Bronchial epithelial cell (primary cell): ENCODE data around the gene NOL4L. TPM values are rescaled to one million over a fixed set of nuclear protein-coding genes. Genes with fewer than 3 reads are reported as not detected.

ENCODE experiments used
- DNase-seq: peaks from one replicate; pipeline ENCODE4 v3.0.0-alpha.2; 2010; ENCODE audit warnings: low read depth
- FAIRE-seq: peaks from 2 replicates; lab custom pipeline; 2011; peaks lifted over from hg19 to GRCh38; lab: Jason Lieb, UNC
- H3K27me3 ChIP-seq: 2 replicates; pipeline ENCODE4 v1.5.1; 2011; ENCODE audit warnings: low read length; ENCODE audit not compliant: control insufficient read depth, insufficient read depth
- H3K36me3 ChIP-seq: 2 replicates; pipeline ENCODE4 v1.5.1; 2011; ENCODE audit warnings: low read length; ENCODE audit not compliant: control insufficient read depth, insufficient read depth
- H3K4me3 ChIP-seq: 2 replicates; pipeline ENCODE4 v1.5.1; 2011; ENCODE audit warnings: mild to moderate bottlenecking, low read depth, low read length, control low read depth
- CTCF ChIP-seq: IDR thresholded peaks from 2 replicates; pipeline ENCODE4 v1.5.1; 2011; ENCODE audit warnings: mild to moderate bottlenecking, moderate library complexity, low read length, control low read depth, inconsistent platforms; ENCODE audit not compliant: insufficient read depth, severe bottlenecking
- total RNA-seq: library from RNA; depleted of rRNA; stranded (reverse); fragments of >200 nt; gene quantifications from 2 replicates; pipeline ENCODE4 v1.2.1, GENCODE V29; 2014

Gene NOL4L
- total RNA-seq, 1 donor from 2014 or later: 1.8 TPM

DNA sequence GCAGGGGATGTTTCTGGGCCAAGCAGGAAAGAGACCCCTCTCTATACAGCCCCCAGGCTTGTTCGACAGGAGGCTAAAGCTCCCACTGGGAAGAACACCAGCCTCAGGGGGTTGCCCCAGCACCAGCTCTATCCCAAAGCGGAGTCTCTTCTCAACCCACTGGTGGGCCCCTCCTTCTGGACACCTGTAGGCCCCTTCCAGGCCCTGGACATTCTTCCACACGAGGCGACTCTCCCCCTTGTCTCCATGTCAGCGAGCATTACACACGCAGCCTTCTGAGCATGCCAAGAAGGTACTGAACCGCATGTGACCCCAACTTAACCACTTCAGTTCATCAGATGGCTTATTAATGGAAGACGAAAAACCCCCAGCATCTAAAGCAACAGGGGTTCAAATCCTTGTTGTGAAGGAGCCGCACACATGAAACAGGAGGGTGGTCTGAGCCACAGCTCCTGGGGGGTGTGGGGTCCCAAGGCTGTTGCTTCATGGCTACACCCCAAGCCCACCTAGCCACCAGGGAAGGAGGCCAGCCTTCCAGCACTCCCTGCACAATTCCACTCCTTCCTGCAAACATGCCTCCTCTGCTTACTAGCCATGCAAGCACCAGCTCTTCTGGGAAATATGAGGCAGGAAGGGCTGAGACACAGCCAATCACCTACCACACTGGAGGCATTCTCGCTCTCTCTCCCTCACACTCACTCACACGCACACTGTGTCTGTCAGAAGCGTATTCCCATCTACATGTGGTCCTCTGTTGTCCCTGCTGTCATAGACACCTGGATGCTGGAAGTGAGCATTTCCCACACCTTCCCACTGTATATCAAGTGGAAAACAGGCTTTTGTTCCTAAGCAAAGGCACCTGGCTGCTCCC, 104.5 kb downstream of the NOL4L start:
- FAIRE-seq (peak; percentile 18), DNase-seq (no peak)
- no peak overlapping the region for H3K4me3 ChIP-seq
- no peaks in the 10 kb centered on the region for H3K36me3 ChIP-seq
- H3K27me3 ChIP-seq: no peaks in the 10 kb centered on the region
- TF ChIP-seq CTCF: no peak

DNA sequence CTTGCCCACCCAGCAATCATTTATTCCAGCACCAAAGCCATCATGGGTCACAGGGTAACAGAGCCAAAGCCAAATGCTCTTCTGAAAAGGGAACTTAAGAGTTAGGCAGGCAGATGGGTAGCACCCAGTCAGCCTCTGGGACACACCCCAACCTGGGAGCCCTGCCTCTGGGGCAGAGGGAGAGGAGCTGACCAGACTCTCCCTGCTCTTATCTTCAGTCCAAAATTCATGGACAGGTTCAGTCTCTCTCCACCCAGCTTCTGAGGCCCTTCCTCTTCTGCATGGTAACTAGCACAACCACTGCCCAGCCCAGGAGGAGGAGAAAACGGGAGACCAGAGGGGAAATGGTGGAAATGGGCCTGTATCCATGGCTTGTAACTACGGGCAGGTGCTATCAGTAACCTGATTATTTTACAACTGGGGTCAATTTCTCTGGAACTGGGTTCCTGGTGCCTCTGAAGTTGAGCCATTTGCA, 105.4 kb downstream of the NOL4L start:
- DNase-seq (no peak), FAIRE-seq (no peak)
- Histone ChIP-seq H3K36me3 (no peaks in the 10 kb centered on the region), H3K27me3 (no peaks in the 10 kb centered on the region), H3K4me3 (no peak overlapping the region)
- TF ChIP-seq CTCF: no peak

GRCh38 chr20:32479012-32479411, 106.1 kb downstream of the NOL4L start:
- no peak for TF ChIP-seq CTCF
- peaks cover under 1% of the 10 kb centered on the region for H3K36me3 ChIP-seq
- no peak overlapping the region for H3K4me3 ChIP-seq
- H3K27me3 ChIP-seq: no peaks in the 10 kb centered on the region
- no peak for FAIRE-seq
- DNase-seq: no peak

DNA sequence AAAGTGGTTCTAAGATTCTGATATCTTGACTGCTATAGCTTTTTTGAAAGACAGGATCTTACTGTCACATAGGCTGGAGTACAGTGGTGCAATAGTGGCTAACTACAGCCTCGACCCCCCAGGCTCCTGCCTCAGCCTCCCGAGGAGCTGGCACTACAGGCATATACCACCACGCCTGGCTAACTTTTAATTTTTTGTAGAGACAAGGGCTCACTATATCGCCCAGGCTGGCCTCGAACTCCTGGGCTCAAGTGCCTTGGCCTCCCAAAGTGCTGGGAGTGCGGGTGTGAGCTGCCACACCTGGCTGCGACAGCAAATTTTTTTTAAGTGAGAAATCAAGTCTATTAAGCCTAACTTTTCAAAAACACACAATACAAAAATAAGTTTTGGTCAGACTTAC, 106.6 kb downstream of the NOL4L start:
- H3K4me3 ChIP-seq: no peak overlapping the region
- no peak for DNase-seq
- no peak for FAIRE-seq
- no peak for TF ChIP-seq CTCF
- H3K36me3 ChIP-seq: peaks cover 1% of the 10 kb centered on the region
- no peaks in the 10 kb centered on the region for H3K27me3 ChIP-seq

DNA sequence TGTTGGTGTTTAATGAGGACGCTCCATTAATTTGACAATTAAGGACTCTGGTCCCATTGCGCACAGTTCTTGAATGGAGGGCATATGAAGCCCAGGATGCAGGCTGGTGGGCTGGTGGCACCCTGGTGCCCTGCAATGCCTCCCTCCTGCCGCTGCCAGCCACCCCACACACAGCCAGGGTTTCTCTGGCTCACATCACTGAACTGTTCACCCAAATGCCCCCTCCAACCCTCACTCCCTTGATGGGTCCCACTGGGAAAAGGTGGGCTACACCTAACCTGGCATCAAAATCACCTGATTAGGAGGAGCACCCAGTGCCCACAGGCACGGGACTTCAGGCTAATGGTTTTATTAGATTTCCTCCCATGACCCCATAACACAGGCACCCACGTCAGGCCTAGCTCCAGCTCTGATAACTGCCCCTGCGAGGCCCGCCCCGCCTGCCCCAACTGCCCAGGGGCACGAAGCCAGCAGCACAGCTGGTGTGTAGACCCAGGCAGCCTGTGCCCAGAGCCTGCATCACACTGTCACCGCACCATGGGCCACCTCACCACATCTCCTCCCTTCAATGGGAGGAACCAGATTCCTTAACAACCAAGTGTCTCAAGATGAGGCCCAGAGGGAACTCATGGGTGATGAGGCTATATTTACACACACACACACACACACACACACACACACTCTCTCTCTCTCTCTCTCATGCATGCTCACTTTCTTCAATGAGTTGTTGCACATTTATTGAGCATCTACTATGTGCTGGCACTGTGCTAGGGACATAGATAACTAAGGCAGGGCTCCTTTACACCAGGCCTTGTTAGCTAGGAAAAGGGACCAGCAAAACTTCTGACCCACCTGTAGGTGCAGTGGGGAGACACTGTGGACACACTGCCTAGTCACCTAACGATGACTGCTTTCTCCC, 107.3 kb downstream of the NOL4L start:
- TF ChIP-seq CTCF: no peak
- FAIRE-seq (no peak), DNase-seq (no peak)
- H3K36me3 ChIP-seq: peaks cover 1% of the 10 kb centered on the region
- no peaks in the 10 kb centered on the region for H3K27me3 ChIP-seq
- no peak overlapping the region for H3K4me3 ChIP-seq
